Measurements from ENCODE around the gene SLC25A13.

Gene SLC25A13

GRCh38 chr7:96216373-96216772 is 105.5 kb downstream of the SLC25A13 start:
- H3K36me3 ChIP-seq (ENCODE audit: control insufficient read depth in 4 of 4, insufficient read depth in 4 of 4, low read length in 3 of 4), result peaks cover 0 to 2% (median under 1%) of the 10 kb centered on the region in 4 experiments
- H3K9me3 ChIP-seq (ENCODE audit: control extremely low read depth in 1 of 5, control insufficient read depth in 4 of 5, insufficient read depth in 2 of 5, low read depth in 1 of 5, low read length in 4 of 5), result peaks cover 0 to 5% (median 0%) of the 10 kb centered on the region in 5 experiments
- no peak overlapping the region for H3K4me3 ChIP-seq (ENCODE audit: control insufficient read depth in 1 of 7, extremely low read depth in 1 of 7, insufficient read depth in 4 of 7, low read depth in 2 of 7, low read length in 6 of 7)
- ChIA-PET CTCF (no interaction called here), POLR2A (no interaction called here)
- 98% methylated on average over 6 of the region's 7 CpGs for WGBS (ENCODE audit: insufficient coverage)
- H3K27me3 ChIP-seq (replicated peaks in 2 of 5; ENCODE audit: control insufficient read depth in 4 of 5, insufficient read depth in 5 of 5, low read length in 4 of 5), result no peaks in the 10 kb centered on the region
- H3K4me1 ChIP-seq (ENCODE audit: control extremely low read depth in 1 of 4, control insufficient read depth in 4 of 4, insufficient read depth in 4 of 4, low read length in 3 of 4), result no peaks in the 10 kb centered on the region
- H3K27ac ChIP-seq (ENCODE audit: insufficient read depth in 1 of 2, low read depth in 1 of 2, low read length in 2 of 2, poor library complexity in 1 of 2, severe bottlenecking in 2 of 2), result no peak overlapping the region
- no peak for DNase-seq

- peaks cover 0 to 5% (median 0%) of the 10 kb centered on the region in 5 experiments for H3K9me3 ChIP-seq (ENCODE audit: control extremely low read depth in 1 of 5, control insufficient read depth in 4 of 5, insufficient read depth in 2 of 5, low read depth in 1 of 5, low read length in 4 of 5)
- H3K27me3 ChIP-seq (replicated peaks in 2 of 5; ENCODE audit: control insufficient read depth in 4 of 5, insufficient read depth in 5 of 5, low read length in 4 of 5), result no peaks in the 10 kb centered on the region
- peaks cover 0 to 6% (median 2%) of the 10 kb centered on the region in 4 experiments for H3K36me3 ChIP-seq (ENCODE audit: control insufficient read depth in 4 of 4, insufficient read depth in 4 of 4, low read length in 3 of 4)
- WGBS (ENCODE audit: insufficient coverage), result 100% methylated on average over 2 of the region's 2 CpGs
- CTCF ChIA-PET, result interaction anchor here (2.1 kb wide), 1 partner anchor 17 kb away, joined by 5 read pairs; no protein-coding TSS in a partner anchor
- no peak overlapping the region for H3K27ac ChIP-seq (ENCODE audit: insufficient read depth in 1 of 2, low read depth in 1 of 2, low read length in 2 of 2, poor library complexity in 1 of 2, severe bottlenecking in 2 of 2)
- H3K4me1 ChIP-seq (ENCODE audit: control extremely low read depth in 1 of 4, control insufficient read depth in 4 of 4, insufficient read depth in 4 of 4, low read length in 3 of 4), result peaks cover 0 to 5% (median 0%) of the 10 kb centered on the region in 4 experiments
- no peak overlapping the region for H3K4me3 ChIP-seq (ENCODE audit: control insufficient read depth in 1 of 7, extremely low read depth in 1 of 7, insufficient read depth in 4 of 7, low read depth in 2 of 7, low read length in 6 of 7)
- POLR2A ChIA-PET, result no interaction called here
- DNase-seq, result no peak
These were observed 109.4 kb downstream of the SLC25A13 start for GRCh38 chr7:96212474-96212873.

GRCh38 chr7:96211954-96212353 is 109.9 kb downstream of the SLC25A13 start:
- POLR2A ChIA-PET, result no interaction called here
- no peaks in the 10 kb centered on the region for H3K27me3 ChIP-seq (replicated peaks in 2 of 5; ENCODE audit: control insufficient read depth in 4 of 5, insufficient read depth in 5 of 5, low read length in 4 of 5)

GRCh38 chr7:96205665-96206064 is 116.2 kb downstream of the SLC25A13 start:
- ChIA-PET POLR2A (interaction anchor here (0.7 kb wide), 1 partner anchor 757 kb away, joined by 4 read pairs; no protein-coding TSS in a partner anchor), CTCF (no interaction called here)
- DNase-seq, result no peak
- peaks cover 3 to 9% (median 4%) of the 10 kb centered on the region in 4 experiments for H3K36me3 ChIP-seq (ENCODE audit: control insufficient read depth in 4 of 4, insufficient read depth in 4 of 4, low read length in 3 of 4)
- no peak overlapping the region for H3K27ac ChIP-seq (ENCODE audit: insufficient read depth in 1 of 2, low read depth in 1 of 2, low read length in 2 of 2, poor library complexity in 1 of 2, severe bottlenecking in 2 of 2)
- H3K4me1 ChIP-seq (ENCODE audit: control extremely low read depth in 1 of 4, control insufficient read depth in 4 of 4, insufficient read depth in 4 of 4, low read length in 3 of 4), result peaks cover 0 to 5% (median 0%) of the 10 kb centered on the region in 4 experiments
- no peaks in the 10 kb centered on the region for H3K27me3 ChIP-seq (replicated peaks in 2 of 5; ENCODE audit: control insufficient read depth in 4 of 5, insufficient read depth in 5 of 5, low read length in 4 of 5)
- H3K4me3 ChIP-seq (ENCODE audit: control insufficient read depth in 1 of 7, extremely low read depth in 1 of 7, insufficient read depth in 4 of 7, low read depth in 2 of 7, low read length in 6 of 7), result no peak overlapping the region
- H3K9me3 ChIP-seq (ENCODE audit: control extremely low read depth in 1 of 5, control insufficient read depth in 4 of 5, insufficient read depth in 2 of 5, low read depth in 1 of 5, low read length in 4 of 5), result no peaks in the 10 kb centered on the region
- WGBS (ENCODE audit: insufficient coverage), result 100% methylated on average over 2 of the region's 2 CpGs

More at GRCh38 chr7:96211954-96212353, 109.9 kb downstream of the SLC25A13 start:
- DNase-seq, result no peak
- Histone ChIP-seq H3K27ac (ENCODE audit: insufficient read depth in 1 of 2, low read depth in 1 of 2, low read length in 2 of 2, poor library complexity in 1 of 2, severe bottlenecking in 2 of 2) (no peak overlapping the region), H3K4me3 (ENCODE audit: control insufficient read depth in 1 of 7, extremely low read depth in 1 of 7, insufficient read depth in 4 of 7, low read depth in 2 of 7, low read length in 6 of 7) (no peak overlapping the region), H3K36me3 (ENCODE audit: control insufficient read depth in 4 of 4, insufficient read depth in 4 of 4, low read length in 3 of 4) (peaks cover under 1 to 6% (median 2%) of the 10 kb centered on the region in 4 experiments), H3K9me3 (ENCODE audit: control extremely low read depth in 1 of 5, control insufficient read depth in 4 of 5, insufficient read depth in 2 of 5, low read depth in 1 of 5, low read length in 4 of 5) (peaks cover 0 to 5% (median 0%) of the 10 kb centered on the region in 5 experiments), H3K4me1 (ENCODE audit: control extremely low read depth in 1 of 4, control insufficient read depth in 4 of 4, insufficient read depth in 4 of 4, low read length in 3 of 4) (peaks cover 0 to 5% (median 0%) of the 10 kb centered on the region in 4 experiments)
- CTCF ChIA-PET, result no interaction called here

GRCh38 chr7:96204601-96205000 is 117.3 kb downstream of the SLC25A13 start:
- no peak overlapping the region for H3K4me3 ChIP-seq (ENCODE audit: control insufficient read depth in 1 of 7, extremely low read depth in 1 of 7, insufficient read depth in 4 of 7, low read depth in 2 of 7, low read length in 6 of 7)
- no CpG with 5 or more reads among the region's 3 CpGs for WGBS (ENCODE audit: insufficient coverage)
- CTCF ChIA-PET, result no interaction called here
- H3K27ac ChIP-seq (ENCODE audit: insufficient read depth in 1 of 2, low read depth in 1 of 2, low read length in 2 of 2, poor library complexity in 1 of 2, severe bottlenecking in 2 of 2), result no peak overlapping the region
- POLR2A ChIA-PET, result no interaction called here
- H3K36me3 ChIP-seq (ENCODE audit: control insufficient read depth in 4 of 4, insufficient read depth in 4 of 4, low read length in 3 of 4), result peaks cover 3 to 9% (median 4%) of the 10 kb centered on the region in 4 experiments
- no peak for DNase-seq
- no peaks in the 10 kb centered on the region for H3K27me3 ChIP-seq (replicated peaks in 2 of 5; ENCODE audit: control insufficient read depth in 4 of 5, insufficient read depth in 5 of 5, low read length in 4 of 5)
- H3K4me1 ChIP-seq (ENCODE audit: control extremely low read depth in 1 of 4, control insufficient read depth in 4 of 4, insufficient read depth in 4 of 4, low read length in 3 of 4), result no peaks in the 10 kb centered on the region
- no peaks in the 10 kb centered on the region for H3K9me3 ChIP-seq (ENCODE audit: control extremely low read depth in 1 of 5, control insufficient read depth in 4 of 5, insufficient read depth in 2 of 5, low read depth in 1 of 5, low read length in 4 of 5)

- DNase-seq, result no peak
- Histone ChIP-seq H3K9me3 (ENCODE audit: control extremely low read depth in 1 of 5, control insufficient read depth in 4 of 5, insufficient read depth in 2 of 5, low read depth in 1 of 5, low read length in 4 of 5) (no peaks in the 10 kb centered on the region), H3K4me1 (ENCODE audit: control extremely low read depth in 1 of 4, control insufficient read depth in 4 of 4, insufficient read depth in 4 of 4, low read length in 3 of 4) (no peaks in the 10 kb centered on the region), H3K4me3 (ENCODE audit: control insufficient read depth in 1 of 7, extremely low read depth in 1 of 7, insufficient read depth in 4 of 7, low read depth in 2 of 7, low read length in 6 of 7) (no peak overlapping the region), H3K27ac (ENCODE audit: insufficient read depth in 1 of 2, low read depth in 1 of 2, low read length in 2 of 2, poor library complexity in 1 of 2, severe bottlenecking in 2 of 2) (no peak overlapping the region), H3K27me3 (replicated peaks in 2 of 5; ENCODE audit: control insufficient read depth in 4 of 5, insufficient read depth in 5 of 5, low read length in 4 of 5) (no peaks in the 10 kb centered on the region), H3K36me3 (ENCODE audit: control insufficient read depth in 4 of 4, insufficient read depth in 4 of 4, low read length in 3 of 4) (peaks cover 3 to 9% (median 4%) of the 10 kb centered on the region in 4 experiments)
- POLR2A ChIA-PET, result no interaction called here
- WGBS (ENCODE audit: insufficient coverage), result 96% methylated on average over 3 of the region's 3 CpGs
- CTCF ChIA-PET, result no interaction called here
These were observed 118.1 kb downstream of the SLC25A13 start for GRCh38 chr7:96203786-96204185.

GRCh38 chr7:96202102-96202501 is 119.8 kb downstream of the SLC25A13 start:
- no peaks in the 10 kb centered on the region for H3K9me3 ChIP-seq (ENCODE audit: control extremely low read depth in 1 of 5, control insufficient read depth in 4 of 5, insufficient read depth in 2 of 5, low read depth in 1 of 5, low read length in 4 of 5)
- WGBS (ENCODE audit: insufficient coverage), result 100% methylated on average over 2 of the region's 2 CpGs
- peaks cover 3 to 5% (median 4%) of the 10 kb centered on the region in 4 experiments for H3K36me3 ChIP-seq (ENCODE audit: control insufficient read depth in 4 of 4, insufficient read depth in 4 of 4, low read length in 3 of 4)
- ChIA-PET CTCF (interaction anchor here (1.0 kb wide), 1 partner anchor 23 kb away, joined by 3 read pairs; no protein-coding TSS in a partner anchor), POLR2A (no interaction called here)
- no peaks in the 10 kb centered on the region for H3K27me3 ChIP-seq (replicated peaks in 2 of 5; ENCODE audit: control insufficient read depth in 4 of 5, insufficient read depth in 5 of 5, low read length in 4 of 5)
- no peak for DNase-seq
- no peak overlapping the region for H3K27ac ChIP-seq (ENCODE audit: insufficient read depth in 1 of 2, low read depth in 1 of 2, low read length in 2 of 2, poor library complexity in 1 of 2, severe bottlenecking in 2 of 2)
- no peak overlapping the region for H3K4me3 ChIP-seq (ENCODE audit: control insufficient read depth in 1 of 7, extremely low read depth in 1 of 7, insufficient read depth in 4 of 7, low read depth in 2 of 7, low read length in 6 of 7)
- H3K4me1 ChIP-seq (ENCODE audit: control extremely low read depth in 1 of 4, control insufficient read depth in 4 of 4, insufficient read depth in 4 of 4, low read length in 3 of 4), result no peaks in the 10 kb centered on the region
